Endothelial cell of umbilical vein (primary cell): ENCODE measurements around the gene UST. TPM values are rescaled to one million over a fixed set of nuclear protein-coding genes. Genes with fewer than 3 reads are reported as not detected.

ENCODE experiments used
- BruUV-seq: library from RNA; stranded (reverse); fragments of 400-500 nt; replicated peaks from 2 replicates; lab custom pipeline; 2021; lab: Mats Ljungman, UMichigan
- CTCF ChIA-PET: fragments of 300-600, 350-600 bp; sonication (Branson Sonifier 250); formaldehyde crosslinking; loops from one replicate; lab custom pipeline; 2021; ENCODE audit warnings: antibody characterized with exemption, inconsistent platforms; lab: Charles Lee
- POLR2A ChIA-PET: fragments of 300-600, 350-600 bp; sonication (Branson Sonifier 250); formaldehyde crosslinking; loops from one replicate; lab custom pipeline; 2021; ENCODE audit warnings: antibody characterized with exemption, inconsistent platforms; lab: Charles Lee
- DNase-seq: peaks from one replicate; pipeline ENCODE4 v3.0.0-alpha.2; 2011; ENCODE audit warnings: low read depth, low spot score
- FAIRE-seq: peaks from 2 replicates; lab custom pipeline; 2011; peaks lifted over from hg19 to GRCh38; lab: Jason Lieb, UNC
- H2AFZ ChIP-seq: 2 replicates; pipeline ENCODE4 v1.6.0; 2012; ENCODE audit warnings: low read depth, low read length, control low read depth, inconsistent platforms
- H3K27ac ChIP-seq: 2 replicates; pipeline ENCODE4 v1.5.1; 2011; ENCODE audit warnings: low read depth, mild to moderate bottlenecking, control low read depth, low read length, moderate library complexity; ENCODE audit not compliant: insufficient read depth
- H3K27me3 ChIP-seq, 2 experiments: 2 replicates each; pipeline versions ENCODE4 v1.6.0 to v1.6.1; 2011; ENCODE audit warnings: low read length in 2 of 2, mixed read lengths in 1 of 2; ENCODE audit not compliant: control insufficient read depth in 2 of 2, insufficient read depth in 2 of 2
- H3K36me3 ChIP-seq, 2 experiments: 2 replicates in 1 of 2; 3 replicates in 1 of 2; pipeline ENCODE4 v1.5.1; 2011; ENCODE audit warnings: low read length in 2 of 2, mild to moderate bottlenecking in 1 of 2, moderate library complexity in 1 of 2; ENCODE audit not compliant: control insufficient read depth in 2 of 2, insufficient read depth in 2 of 2; ENCODE audit errors: extremely low read depth in 1 of 2
- H3K4me1 ChIP-seq: 3 replicates; pipeline ENCODE4 v1.5.1; 2011; ENCODE audit warnings: mild to moderate bottlenecking, low read length; ENCODE audit not compliant: control insufficient read depth, insufficient read depth; ENCODE audit errors: extremely low read depth
- H3K4me2 ChIP-seq: 2 replicates; pipeline ENCODE4 v1.6.1; 2011; ENCODE audit warnings: low read length, control low read depth, mixed read lengths; ENCODE audit not compliant: insufficient read depth
- H3K4me3 ChIP-seq, 3 experiments: fragments of 200-600 bp in 1 of 3; sonication (generic), shearing (Covaris generic) in 1 of 3; replicated peaks in 1 of 3; 2 replicates each; pipeline ENCODE4 v1.5.1; 2011 to 2016; ENCODE audit warnings: control low read depth in 3 of 3, low read length in 3 of 3, mild to moderate bottlenecking in 2 of 3, inconsistent platforms in 1 of 3, low read depth in 1 of 3, moderate library complexity in 1 of 3; ENCODE audit not compliant: insufficient read depth in 1 of 3
- H3K79me2 ChIP-seq: 2 replicates; pipeline ENCODE4 v1.6.0; 2012; ENCODE audit warnings: low read length, inconsistent platforms; ENCODE audit not compliant: control insufficient read depth, insufficient read depth
- H3K9ac ChIP-seq: replicated peaks from 2 replicates; pipeline ENCODE3; 2011; ENCODE audit warnings: low read length, control low read depth; ENCODE audit not compliant: insufficient read depth; ENCODE audit errors: extremely low read depth
- H3K9me1 ChIP-seq: replicated peaks from 3 replicates; pipeline ENCODE4 v1.6.0; 2011; ENCODE audit warnings: mild to moderate bottlenecking, low read length; ENCODE audit not compliant: control insufficient read depth, insufficient read depth; ENCODE audit errors: extremely low read depth
- H3K9me3 ChIP-seq: replicated peaks from 2 replicates; pipeline ENCODE4 v1.5.1; 2012; ENCODE audit warnings: low read length, inconsistent platforms; ENCODE audit not compliant: control insufficient read depth, insufficient read depth
- H4K20me1 ChIP-seq: replicated peaks from 2 replicates; pipeline ENCODE3; 2011; ENCODE audit warnings: mild to moderate bottlenecking, low read length; ENCODE audit not compliant: control insufficient read depth, insufficient read depth; ENCODE audit errors: extremely low read depth
- EZH2 ChIP-seq: IDR thresholded peaks from 2 replicates; pipeline ENCODE4 v1.6.1; 2012; ENCODE audit warnings: borderline replicate concordance, low read depth, mild to moderate bottlenecking, moderate library complexity, low read length, inconsistent platforms; ENCODE audit not compliant: severe bottlenecking
- FOS ChIP-seq: IDR thresholded peaks from 2 replicates; pipeline ENCODE4 v1.6.1; 2011; ENCODE audit warnings: mild to moderate bottlenecking, low read length, moderate library complexity, borderline replicate concordance; ENCODE audit not compliant: insufficient read depth
- GATA2 ChIP-seq: IDR thresholded peaks from 2 replicates; pipeline ENCODE4 v1.7.0; 2011; ENCODE audit warnings: low read depth, mild to moderate bottlenecking, moderate library complexity, mixed read lengths, low read length; ENCODE audit not compliant: insufficient read length, insufficient read depth
- JUN ChIP-seq: IDR thresholded peaks from 2 replicates; pipeline ENCODE4 v1.6.1; 2011; ENCODE audit warnings: borderline replicate concordance, low read depth; ENCODE audit not compliant: insufficient read length, insufficient read depth
- MAX ChIP-seq: IDR thresholded peaks from 2 replicates; pipeline ENCODE4 v1.6.1; 2011; ENCODE audit not compliant: insufficient read depth, insufficient read length
- POLR2A ChIP-seq: IDR thresholded peaks from 2 replicates; pipeline ENCODE4 v1.6.1; 2012; ENCODE audit warnings: low read depth, mild to moderate bottlenecking, control low read depth, low read length
- POLR2AphosphoS5 ChIP-seq: IDR thresholded peaks from 2 replicates; pipeline ENCODE4 v1.6.1; 2012; ENCODE audit warnings: low read depth, mild to moderate bottlenecking, control low read depth, low read length, moderate library complexity; ENCODE audit not compliant: insufficient read depth
- dilution Hi-C: fragments of 300-500 bp; cut with MboI; formaldehyde crosslinking; loops from one replicate; pipeline ENCODE4 v1.15.0; 2019; ENCODE audit warnings: low sequenced_read_pairs; ENCODE audit not compliant: extremely low pct_ligation_motif_present
- intact Hi-C: fragments of 100-400 bp; cut with micrococcal nuclease; formaldehyde crosslinking; loops from one replicate; pipeline ENCODE4 v1.10.0; 2022
- polyA plus RNA-seq, 4 experiments: library from polyadenylated mRNA; depleted of rRNA in 3 of 4; stranded (reverse) in 3 of 4; unstranded in 1 of 4; fragments of >200 nt; gene quantifications; 2 replicates each; pipeline versions ENCODE4 v1.2.1 to v1.2.3, GENCODE V29; 2011 to 2012; ENCODE audit warnings: missing spikeins in 1 of 4
- total RNA-seq: library from RNA; stranded (reverse); gene quantifications from 2 replicates; pipeline ENCODE4 v1.2.3, GENCODE V29; 2021
- TF ChIP-seq, protein P1 (sequence below), 2 donors: IDR thresholded peaks; 1 replicate in 1 of 2; 2 replicates in 1 of 2; pipeline ENCODE4 v1.5.1; 2011; ENCODE audit warnings: low read length in 2 of 2, mild to moderate bottlenecking in 2 of 2, moderate library complexity in 2 of 2, control low read depth in 1 of 2, inconsistent platforms in 1 of 2, low read depth in 1 of 2; ENCODE audit not compliant: insufficient read depth in 1 of 2; ENCODE audit errors: extremely low read depth in 1 of 2

Gene UST
- total and polyA plus RNA-seq, 2 donors (not counting 3 experiments of a cell fraction or from before 2014, with no cell fraction given), result 0.26 to 0.84 TPM

DNA sequence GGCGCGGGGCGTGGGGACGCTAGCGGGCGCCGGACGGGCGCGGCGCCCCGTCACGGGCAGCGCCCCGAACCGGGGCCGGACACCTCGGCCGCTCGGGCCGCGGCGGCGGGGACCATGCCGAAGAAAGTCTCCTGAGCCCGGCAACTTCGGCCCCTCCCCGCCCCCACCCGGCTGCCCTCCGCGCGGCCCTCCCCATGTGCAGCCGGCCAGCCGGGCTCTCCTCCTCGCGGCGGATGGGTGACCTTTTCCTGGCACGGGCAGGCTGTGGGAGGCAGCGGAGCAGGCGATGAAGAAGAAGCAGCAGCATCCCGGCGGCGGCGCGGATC is 278 bp downstream of the UST start:
- H3K4me2 ChIP-seq, result peak overlapping the region; percentile 69
- no peak for TF ChIP-seq JUN
- TF ChIP-seq POLR2AphosphoS5, result no peak
- TF ChIP-seq GATA2, result no peak
- no peak for TF ChIP-seq MAX
- TF ChIP-seq, protein P1, sequence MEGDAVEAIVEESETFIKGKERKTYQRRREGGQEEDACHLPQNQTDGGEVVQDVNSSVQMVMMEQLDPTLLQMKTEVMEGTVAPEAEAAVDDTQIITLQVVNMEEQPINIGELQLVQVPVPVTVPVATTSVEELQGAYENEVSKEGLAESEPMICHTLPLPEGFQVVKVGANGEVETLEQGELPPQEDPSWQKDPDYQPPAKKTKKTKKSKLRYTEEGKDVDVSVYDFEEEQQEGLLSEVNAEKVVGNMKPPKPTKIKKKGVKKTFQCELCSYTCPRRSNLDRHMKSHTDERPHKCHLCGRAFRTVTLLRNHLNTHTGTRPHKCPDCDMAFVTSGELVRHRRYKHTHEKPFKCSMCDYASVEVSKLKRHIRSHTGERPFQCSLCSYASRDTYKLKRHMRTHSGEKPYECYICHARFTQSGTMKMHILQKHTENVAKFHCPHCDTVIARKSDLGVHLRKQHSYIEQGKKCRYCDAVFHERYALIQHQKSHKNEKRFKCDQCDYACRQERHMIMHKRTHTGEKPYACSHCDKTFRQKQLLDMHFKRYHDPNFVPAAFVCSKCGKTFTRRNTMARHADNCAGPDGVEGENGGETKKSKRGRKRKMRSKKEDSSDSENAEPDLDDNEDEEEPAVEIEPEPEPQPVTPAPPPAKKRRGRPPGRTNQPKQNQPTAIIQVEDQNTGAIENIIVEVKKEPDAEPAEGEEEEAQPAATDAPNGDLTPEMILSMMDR (IDR thresholded peaks at IDR 0.05; ENCODE audit: extremely low read depth in 1 of 2, insufficient read depth in 1 of 2, low read depth in 1 of 2, low read length in 2 of 2), result no peak
- no peak for TF ChIP-seq FOS
- TF ChIP-seq POLR2A, result no peak
- no peak for TF ChIP-seq EZH2
- no TSS peak for BruUV-seq
- H3K9me3 ChIP-seq, result no peaks in the 10 kb centered on the region
- intact Hi-C loops, result loop anchor here (5.0 kb wide), 1 partner anchor 170 kb away; no protein-coding TSS in a partner anchor
- H3K9ac ChIP-seq, result no peak overlapping the region
- peaks cover 35 to 48% of the 10 kb centered on the region in 2 experiments for H3K27me3 ChIP-seq
- CTCF ChIA-PET, result interaction anchor here (1.4 kb wide), 1 partner anchor 10 kb away, joined by 7 read pairs; no protein-coding TSS in a partner anchor
- H3K4me1 ChIP-seq, result peaks cover 7% of the 10 kb centered on the region
- peak overlapping the region; percentile 74 for H2AFZ ChIP-seq
- H3K27ac ChIP-seq, result no peak overlapping the region
- DNase-seq (peak; percentile 14), FAIRE-seq (no peak)
- H4K20me1 ChIP-seq, result no peaks in the 10 kb centered on the region
- no peaks in the 10 kb centered on the region for H3K36me3 ChIP-seq
- H3K9me1 ChIP-seq, result no peaks in the 10 kb centered on the region
- H3K4me3 ChIP-seq, result peak overlapping the region; percentile 20 to 65 (median 54)
- POLR2A ChIA-PET, result no interaction called here
- dilution Hi-C loops, result no loop called here
- H3K79me2 ChIP-seq, result no peaks in the 10 kb centered on the region
